Activated naive CD4-positive, alpha-beta T cell treated with anti-CD3 and anti-CD28 coated beads, Interleukin-2, amount 50 U/mL, for 72 hours (primary cell): Measurements from ENCODE around the gene NUP37. TPM values are rescaled to one million over a fixed set of nuclear protein-coding genes. Genes with fewer than 3 reads are reported as not detected.
"Not testable (repeated sequence)": the region's sequence is repeated elsewhere in the genome, so short reads cannot be mapped to it uniquely, and the experiment has no call there.

ENCODE experiments used
- ATAC-seq, 2 donors: fragments of 150-1000 bp; cut with Tn5 transposase; 2 replicates each; pipeline ENCODE4 v1.10.0; 2021; ENCODE audit warnings: mild to moderate bottlenecking in 2 of 2, moderate library complexity in 2 of 2
- DNase-seq, 2 donors: peaks; one replicate each; pipeline ENCODE4 v3.0.0; 2021 to 2022; ENCODE audit warnings: low spot score in 2 of 2
- H3K27ac Mint-ChIP-seq, 2 donors: one replicate each; pipeline ENCODE4 v1.8.0; 2022; ENCODE audit warnings: mild to moderate bottlenecking in 2 of 2, mixed read lengths in 2 of 2
- H3K36me3 Mint-ChIP-seq, 2 donors: one replicate each; pipeline ENCODE4 v1.8.0; 2022; ENCODE audit warnings: mixed read lengths in 2 of 2
- H3K9me3 Mint-ChIP-seq, 2 donors: one replicate each; pipeline ENCODE4 v1.8.0; 2022; ENCODE audit warnings: mixed read lengths in 2 of 2
- total RNA-seq, 2 donors: library from RNA; stranded (reverse); gene quantifications; one replicate each; pipeline ENCODE4 v1.2.3, GENCODE V29; 2022

The NUP37 gene
- total RNA-seq, 2 donors from 2014 or later: 95.8 to 101 TPM

- no peak for DNase-seq
- H3K36me3 Mint-ChIP-seq: peaks cover 33 to 59% of the 10 kb centered on the region in 2 donors
- H3K27ac Mint-ChIP-seq: peak overlapping the region in 1 of 2 donors; percentile 57
- ATAC-seq: no peak
- H3K9me3 Mint-ChIP-seq: peaks cover 0 to 6% of the 10 kb centered on the region in 2 donors
These were observed 9.1 kb downstream of the NUP37 start for GRCh38 chr12:102110782-102111181.

GRCh38 chr12:102107970-102108369 is 11.9 kb downstream of the NUP37 start:
- peaks cover 0 to 6% of the 10 kb centered on the region in 2 donors for H3K9me3 Mint-ChIP-seq
- no peak overlapping the region for H3K27ac Mint-ChIP-seq
- DNase-seq: no peak
- H3K36me3 Mint-ChIP-seq: peaks cover 49 to 86% of the 10 kb centered on the region in 2 donors
- no peak for ATAC-seq

- DNase-seq (no peak), ATAC-seq (no peak)
- H3K36me3 Mint-ChIP-seq: peaks cover 49 to 86% of the 10 kb centered on the region in 2 donors
- H3K9me3 Mint-ChIP-seq: peaks cover 0 to 6% of the 10 kb centered on the region in 2 donors
- H3K27ac Mint-ChIP-seq: no peak overlapping the region
These were observed 13.0 kb downstream of the NUP37 start for GRCh38 chr12:102106905-102107304.

GRCh38 chr12:102096855-102097254 is 23.1 kb downstream of the NUP37 start:
- no peak overlapping the region for H3K27ac Mint-ChIP-seq
- ATAC-seq (no peak), DNase-seq (no peak)
- peaks cover 7 to 9% of the 10 kb centered on the region in 2 donors for H3K36me3 Mint-ChIP-seq
- H3K9me3 Mint-ChIP-seq: no peaks in the 10 kb centered on the region

- no peak for DNase-seq
- Mint-ChIP-seq H3K27ac (no peak overlapping the region), H3K9me3 (no peaks in the 10 kb centered on the region), H3K36me3 (peaks cover 7 to 9% of the 10 kb centered on the region in 2 donors)
- ATAC-seq: peak in 1 of 2 donors; percentile 62
These were observed 24.1 kb downstream of the NUP37 start for GRCh38 chr12:102095677-102096263.

GRCh38 chr12:102093319-102093718 is 26.6 kb downstream of the NUP37 start:
- ATAC-seq (no peak), DNase-seq (no peak)
- peaks cover 11% of the 10 kb centered on the region in 2 donors for H3K36me3 Mint-ChIP-seq
- no peak overlapping the region for H3K27ac Mint-ChIP-seq
- no peaks in the 10 kb centered on the region for H3K9me3 Mint-ChIP-seq

GRCh38 chr12:102089228-102089835 is 30.6 kb downstream of the NUP37 start:
- not testable (repeated sequence) for H3K27ac Mint-ChIP-seq, H3K9me3 Mint-ChIP-seq, ATAC-seq, DNase-seq
- peaks cover 7 to 13% of the 10 kb centered on the region in 2 donors for H3K36me3 Mint-ChIP-seq

GRCh38 chr12:102080842-102081241 is 39.1 kb downstream of the NUP37 start:
- no peak for ATAC-seq
- DNase-seq: no peak
- no peaks in the 10 kb centered on the region for H3K9me3 Mint-ChIP-seq
- H3K27ac Mint-ChIP-seq: peak overlapping the region in 1 of 2 donors; percentile 19
- peaks cover 7 to 11% of the 10 kb centered on the region in 2 donors for H3K36me3 Mint-ChIP-seq

- not testable (repeated sequence) for H3K27ac Mint-ChIP-seq, DNase-seq, H3K9me3 Mint-ChIP-seq, ATAC-seq, H3K36me3 Mint-ChIP-seq
These were observed 47.8 kb downstream of the NUP37 start for GRCh38 chr12:102072092-102072491.

GRCh38 chr12:102069707-102070106 is 50.2 kb downstream of the NUP37 start:
- ATAC-seq: no peak

GRCh38 chr12:102067574-102068258 is 52.2 kb downstream of the NUP37 start:
- Mint-ChIP-seq H3K27ac (no peak overlapping the region), H3K36me3 (no peaks in the 10 kb centered on the region), H3K9me3 (peaks cover 0 to 2% of the 10 kb centered on the region in 2 donors)
- DNase-seq (no peak), ATAC-seq (no peak)

More at GRCh38 chr12:102069707-102070106, 50.2 kb downstream of the NUP37 start:
- Mint-ChIP-seq H3K9me3 (no peaks in the 10 kb centered on the region), H3K36me3 (no peaks in the 10 kb centered on the region), H3K27ac (no peak overlapping the region)
- DNase-seq: no peak

GRCh38 chr12:102064476-102064875 is 55.4 kb downstream of the NUP37 start:
- ATAC-seq (no peak), DNase-seq (no peak)
- peaks cover 12 to 14% of the 10 kb centered on the region in 2 donors for H3K36me3 Mint-ChIP-seq
- H3K9me3 Mint-ChIP-seq: peaks cover 0 to 4% of the 10 kb centered on the region in 2 donors
- H3K27ac Mint-ChIP-seq: no peak overlapping the region

GRCh38 chr12:102063069-102063468 is 56.8 kb downstream of the NUP37 start:
- DNase-seq: no peak
- no peak for ATAC-seq
- H3K36me3 Mint-ChIP-seq: peaks cover 12 to 19% of the 10 kb centered on the region in 2 donors
- peaks cover 0 to 4% of the 10 kb centered on the region in 2 donors for H3K9me3 Mint-ChIP-seq
- H3K27ac Mint-ChIP-seq: peak overlapping the region in 1 of 2 donors; percentile 98

GRCh38 chr12:102062419-102062806 is 57.5 kb downstream of the NUP37 start:
- Mint-ChIP-seq H3K9me3 (peaks cover 0 to 4% of the 10 kb centered on the region in 2 donors), H3K27ac (peak overlapping the region in 1 of 2 donors; percentile 98), H3K36me3 (peaks cover 18 to 19% of the 10 kb centered on the region in 2 donors)
- no peak for ATAC-seq
- DNase-seq: no peak

- Mint-ChIP-seq H3K9me3 (peaks cover 0 to 4% of the 10 kb centered on the region in 2 donors), H3K36me3 (peaks cover 21 to 22% of the 10 kb centered on the region in 2 donors), H3K27ac (peak within 1 kb of the TSS; percentile 98)
- DNase-seq (peak; percentile 91 to 93), ATAC-seq (peak; percentile 86 to 93)
These were observed 58.1 kb downstream of the NUP37 start, which contains the start of gene WASHC3 for GRCh38 chr12:102061560-102062418. Gene WASHC3 (minus strand): TSS chr12:102061991. CDS start chr12:102061962, 29 bp downstream.

GRCh38 chr12:102061096-102061559 is 58.8 kb downstream of the NUP37 start:
- Mint-ChIP-seq H3K27ac (peak overlapping the region; percentile 98), H3K9me3 (peaks cover 0 to 4% of the 10 kb centered on the region in 2 donors), H3K36me3 (peaks cover 27 to 29% of the 10 kb centered on the region in 2 donors)
- peak in 1 of 2 donors; percentile 15 for DNase-seq
- ATAC-seq: peak; percentile 34 to 48
